HG02973 (cell line): ENCODE data around the gene PRKD2.
"Not testable (repeated sequence)": the region's sequence is repeated elsewhere in the genome, so short reads cannot be mapped to it uniquely, and the experiment has no call there.

Source experiments
- ATAC-seq: cut with Tn5 transposase; IDR thresholded peaks from one replicate; pipeline ENCODE4 v1.9.1; 2021; ENCODE audit warnings: moderate library complexity; ENCODE audit not compliant: unreplicated experiment

The PRKD2 gene

GRCh38 chr19:46635920-46636761 is 80.8 kb downstream of the PRKD2 start, which contains the start of gene GNG8:
Gene GNG8, minus strand, starts transcription at chr19:46636202. Its CDS starts 1,520 bp downstream, at chr19:46634682.
- ATAC-seq, result no peak

GRCh38 chr19:46634656-46635218 is 82.2 kb downstream of the PRKD2 start:
- ATAC-seq, result no peak

- peak; percentile 47 for ATAC-seq
These were observed 82.8 kb downstream of the PRKD2 start for GRCh38 chr19:46634045-46634655.

GRCh38 chr19:46633130-46633529 is 83.8 kb downstream of the PRKD2 start:
- no peak for ATAC-seq

- ATAC-seq, result no peak
These were observed 85.4 kb downstream of the PRKD2 start for GRCh38 chr19:46631481-46631880.

GRCh38 chr19:46630586-46631205 is 86.2 kb downstream of the PRKD2 start:
- no peak for ATAC-seq

GRCh38 chr19:46629546-46630025 is 87.3 kb downstream of the PRKD2 start:
- no peak for ATAC-seq

- not testable (repeated sequence) for ATAC-seq
These were observed 87.9 kb downstream of the PRKD2 start for GRCh38 chr19:46628970-46629369.

GRCh38 chr19:46626446-46626845 is 90.5 kb downstream of the PRKD2 start:
- ATAC-seq, result no peak

- no peak for ATAC-seq
These were observed 91.2 kb downstream of the PRKD2 start for GRCh38 chr19:46625731-46626130.

- ATAC-seq, result no peak
These were observed 91.8 kb downstream of the PRKD2 start, which contains the start of gene PTGIR for GRCh38 chr19:46624958-46625661. Gene PTGIR, minus strand, starts transcription at chr19:46625089. Its CDS starts 864 bp downstream, at chr19:46624225.
